Right renal cortex interstitium (tissue), 3 donors: ENCODE data around the gene BRMS1. TPM values are rescaled to one million over a fixed set of nuclear protein-coding genes. Genes with fewer than 3 reads are reported as not detected.

Experiments
- DNase-seq, 3 donors: peaks; one replicate each; pipeline ENCODE4 v3.0.0-alpha.2; 2013; ENCODE audit warnings: low read depth in 3 of 3, low spot score in 2 of 3
- polyA plus RNA-seq, 3 donors: library from polyadenylated mRNA; unstranded; fragments of 120-200 nt; gene quantifications; one replicate each; pipeline ENCODE4 v1.2.1, GENCODE V29; 2013; ENCODE audit not compliant: insufficient read length in 3 of 3

The BRMS1 gene
- polyA plus RNA-seq, 3 donors: 30.7 to 32.0 (median 31.3) TPM

DNA sequence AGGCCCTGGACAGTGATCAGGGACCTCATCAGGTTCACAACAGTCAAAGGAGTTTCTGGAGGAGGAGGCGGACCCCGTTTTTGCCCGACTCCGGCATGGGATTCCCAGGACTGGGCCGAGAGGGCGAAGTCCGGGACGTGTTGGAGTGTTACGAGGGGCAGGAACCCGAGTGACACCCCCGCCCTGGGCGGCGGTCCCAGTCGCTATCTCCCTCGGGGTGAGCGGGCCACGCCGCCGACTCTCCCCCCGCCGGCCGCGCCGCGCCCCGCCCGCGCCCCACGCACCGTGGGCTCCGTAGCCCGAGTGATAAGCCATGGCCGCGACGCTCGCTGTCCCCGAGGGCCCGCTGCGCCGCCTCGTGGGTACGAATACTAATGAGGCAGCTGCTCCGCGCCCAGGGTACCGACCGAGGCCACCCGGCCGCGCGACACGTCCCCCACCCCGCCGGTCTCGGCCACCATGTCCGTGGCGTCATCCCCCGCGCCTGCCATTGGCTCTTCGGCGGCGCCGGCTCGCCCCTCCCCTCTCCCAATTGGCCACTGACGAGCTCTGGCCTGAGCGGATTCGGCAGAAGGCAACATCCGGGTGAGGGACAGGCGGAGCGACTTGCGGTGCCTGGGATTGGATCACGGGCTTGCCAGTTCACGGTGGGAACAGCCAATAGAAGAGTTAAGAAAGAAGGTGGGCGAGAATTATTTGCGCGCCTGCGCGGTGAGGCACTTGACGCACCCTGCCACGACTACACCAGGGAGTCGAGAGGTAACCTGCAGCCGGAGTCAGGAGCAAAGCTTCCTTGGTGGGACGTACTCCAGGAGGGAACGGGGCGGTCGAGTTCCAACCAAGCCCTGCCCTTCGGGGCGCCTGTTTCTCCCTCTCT lies 56.0 kb downstream of the BRMS1 start, which contains the start of gene YIF1A:
YIF1A (minus strand) TSS at position 473 of the 877 bp plus-strand sequence; CDS start at position 315, 158 bp downstream.
- DNase-seq: peak; percentile 92 to 98 (median 95)

DNA sequence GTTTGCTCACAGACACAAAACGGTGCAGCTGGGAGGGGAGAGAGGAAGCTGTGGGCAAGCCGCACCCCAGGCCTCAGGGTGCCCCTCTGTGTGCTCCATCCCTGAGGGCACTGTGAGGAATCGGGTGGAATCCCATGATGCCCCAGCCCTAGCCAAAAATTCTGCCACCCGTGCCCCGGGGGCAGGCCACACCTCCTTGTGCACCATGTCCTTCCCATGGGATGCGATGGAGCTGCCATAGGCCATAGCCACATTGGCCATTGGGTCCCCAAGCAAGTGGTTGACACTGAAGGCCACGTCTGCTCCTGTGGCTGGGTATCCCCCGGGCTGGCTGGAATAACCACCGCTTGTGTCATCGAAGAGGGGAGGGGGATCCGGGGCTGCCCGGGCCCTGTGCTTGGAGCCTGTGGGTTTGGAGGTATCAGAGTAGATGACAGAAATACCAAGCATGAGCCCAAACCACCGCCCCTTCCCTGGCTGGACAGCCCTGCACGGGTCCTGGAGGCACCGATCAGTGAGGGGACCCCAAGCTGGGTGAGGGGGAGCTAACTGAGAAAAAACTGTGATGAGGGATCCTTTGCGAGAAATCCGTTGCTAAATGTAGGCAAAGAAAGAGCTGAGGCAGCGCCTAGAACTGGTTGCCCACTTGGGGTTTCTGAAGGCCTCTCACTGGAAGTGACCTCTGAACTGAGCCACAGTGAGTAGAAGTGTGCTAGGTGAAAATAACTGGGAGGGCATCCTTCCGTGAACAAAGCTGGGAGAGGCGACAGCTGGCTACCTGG lies 56.8 kb downstream of the BRMS1 start:
- DNase-seq: no peak

Other genes starting within 250 kb of the BRMS1 start
- gene KLC2, start 87.4 kb downstream of the BRMS1 start, polyA plus RNA-seq: 10 to 100 TPM; 17.0 to 19.8 (median 18.2) TPM
- gene RAB1B, start 76.5 kb downstream of the BRMS1 start, polyA plus RNA-seq: 100 to 1,000 TPM; 116 to 135 (median 123) TPM
- 1 to 10 TPM; 2.6 to 3.3 (median 2.8) TPM for gene CNIH2, start 66.9 kb downstream of the BRMS1 start, polyA plus RNA-seq
- 10 to 100 TPM; 44.4 to 49.6 (median 45.8) TPM for gene YIF1A, start 56.0 kb downstream of the BRMS1 start, polyA plus RNA-seq
- gene TMEM151A, start 53.2 kb downstream of the BRMS1 start, polyA plus RNA-seq: not detected
- gene CD248, start 28.1 kb downstream of the BRMS1 start, polyA plus RNA-seq: 10 to 100 TPM; 54.0 to 61.4 (median 56.2) TPM
- 1 to 10 TPM; 1.4 to 2.3 (median 1.6) TPM for gene RIN1, start 8.7 kb downstream of the BRMS1 start, polyA plus RNA-seq
- gene B4GAT1, start 2.5 kb upstream of the BRMS1 start, polyA plus RNA-seq: 10 to 100 TPM; 50.0 to 55.0 (median 50.6) TPM
- 10 to 100 TPM; 17.5 to 18.2 (median 17.9) TPM for gene SLC29A2, start 26.7 kb upstream of the BRMS1 start, polyA plus RNA-seq
- gene NPAS4, start 75.9 kb upstream of the BRMS1 start, polyA plus RNA-seq: under 1 TPM; 0.06 to 0.11 (median 0.11) TPM
- gene MRPL11, start 93.7 kb upstream of the BRMS1 start, polyA plus RNA-seq: 10 to 100 TPM; 69.6 to 74.7 (median 72.5) TPM
- gene PELI3, start 121.8 kb upstream of the BRMS1 start, polyA plus RNA-seq: 1 to 10 TPM; 4.1 to 4.7 (median 4.6) TPM
- 10 to 100 TPM; 20.5 to 22.5 (median 20.6) TPM for gene DPP3, start 135.3 kb upstream of the BRMS1 start, polyA plus RNA-seq
- 10 to 100 TPM; 59.1 to 67.6 (median 67.0) TPM for gene BBS1, start 165.5 kb upstream of the BRMS1 start, polyA plus RNA-seq
- 1 to 10 TPM; 6.5 to 7.3 (median 6.6) TPM for gene ZDHHC24, start 200.9 kb upstream of the BRMS1 start, polyA plus RNA-seq
- gene ACTN3, start 201.8 kb upstream of the BRMS1 start, polyA plus RNA-seq: under 1 TPM; 0.40 to 0.67 (median 0.53) TPM
- 100 to 1,000 TPM in 2 of 3 donors, 10 to 100 TPM in 1; 95.5 to 107 (median 105) TPM for gene CTSF, start 223.5 kb upstream of the BRMS1 start, polyA plus RNA-seq
- under 1 TPM; 0.28 to 0.36 (median 0.28) TPM for gene CCDC87, start 248.0 kb upstream of the BRMS1 start, polyA plus RNA-seq
- gene CCS, start 248.1 kb upstream of the BRMS1 start, polyA plus RNA-seq: 10 to 100 TPM; 37.6 to 41.9 (median 39.5) TPM